Nephron (organoid): ENCODE results near the gene CDH15.
"Not testable (repeated sequence)": the region's sequence is repeated elsewhere in the genome, so short reads cannot be mapped to it uniquely, and the experiment has no call there.

Source experiments
- H3K27ac Mint-ChIP-seq, 3 experiments: 2 replicates each; pipeline ENCODE4 v1.8.0; 2020; ENCODE audit warnings: mixed read lengths in 3 of 3, mild to moderate bottlenecking in 2 of 3, moderate library complexity in 1 of 3
- H3K27me3 Mint-ChIP-seq: 2 replicates; pipeline ENCODE4 v1.8.0; 2021; ENCODE audit warnings: low read depth, mild to moderate bottlenecking, moderate library complexity, mixed read lengths
- H3K36me3 Mint-ChIP-seq: 2 replicates; pipeline ENCODE4 v1.8.0; 2020; ENCODE audit warnings: low read depth, mixed read lengths
- H3K4me1 Mint-ChIP-seq: 2 replicates; pipeline ENCODE4 v1.8.0; 2020; ENCODE audit warnings: mixed read lengths
- H3K4me3 Mint-ChIP-seq, 3 experiments: 2 replicates each; pipeline ENCODE4 v1.8.0; 2020; ENCODE audit warnings: mild to moderate bottlenecking in 3 of 3, mixed read lengths in 3 of 3, moderate library complexity in 2 of 3
- H3K9me3 Mint-ChIP-seq: 2 replicates; pipeline ENCODE4 v1.8.0; 2020; ENCODE audit warnings: mixed read lengths
- TF ChIP-seq, protein P1 (sequence below), 3 experiments: fragments of 200-600 bp; sonication (generic); IDR thresholded peaks; one replicate each; pipeline ENCODE4 v1.5.0; 2021; ENCODE audit warnings: antibody characterized with exemption in 3 of 3; ENCODE audit not compliant: unreplicated experiment in 3 of 3

Gene CDH15

DNA sequence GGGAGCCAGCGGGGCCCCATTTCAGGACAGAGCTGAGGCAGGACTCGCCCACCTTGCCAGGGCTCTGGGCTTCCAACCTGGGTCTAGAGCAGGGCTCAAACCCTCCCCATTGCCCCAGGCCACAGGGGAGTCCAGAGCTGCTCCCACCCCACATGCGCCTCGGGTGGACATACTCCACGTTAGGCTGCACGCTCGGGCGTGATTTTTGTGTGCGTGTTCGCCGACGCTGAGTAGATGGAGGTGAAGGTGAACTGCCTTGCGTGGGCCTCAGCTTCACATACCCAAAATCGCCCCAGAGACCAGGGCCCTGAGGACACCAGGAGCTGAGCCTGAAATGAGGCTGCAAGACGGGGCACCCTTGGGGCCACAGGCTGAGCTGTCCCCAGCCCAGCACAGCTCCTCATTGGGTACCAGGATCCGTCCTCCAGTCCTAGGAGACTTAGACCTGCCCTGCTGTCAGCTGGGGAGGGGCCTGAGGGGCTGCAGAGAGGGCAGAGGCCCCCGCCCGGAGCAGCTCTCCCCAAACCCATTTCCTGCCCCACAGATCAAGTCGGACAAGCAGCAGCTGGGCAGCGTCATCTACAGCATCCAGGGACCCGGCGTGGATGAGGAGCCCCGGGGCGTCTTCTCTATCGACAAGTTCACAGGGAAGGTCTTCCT is 8.2 kb downstream of the CDH15 start:
- Mint-ChIP-seq H3K36me3 (peaks cover 4% of the 10 kb centered on the region), H3K4me3 (no peak overlapping the region), H3K27ac (no peak overlapping the region), H3K4me1 (no peaks in the 10 kb centered on the region), H3K27me3 (peaks cover 15% of the 10 kb centered on the region), H3K9me3 (no peaks in the 10 kb centered on the region)
- TF ChIP-seq, protein P1, sequence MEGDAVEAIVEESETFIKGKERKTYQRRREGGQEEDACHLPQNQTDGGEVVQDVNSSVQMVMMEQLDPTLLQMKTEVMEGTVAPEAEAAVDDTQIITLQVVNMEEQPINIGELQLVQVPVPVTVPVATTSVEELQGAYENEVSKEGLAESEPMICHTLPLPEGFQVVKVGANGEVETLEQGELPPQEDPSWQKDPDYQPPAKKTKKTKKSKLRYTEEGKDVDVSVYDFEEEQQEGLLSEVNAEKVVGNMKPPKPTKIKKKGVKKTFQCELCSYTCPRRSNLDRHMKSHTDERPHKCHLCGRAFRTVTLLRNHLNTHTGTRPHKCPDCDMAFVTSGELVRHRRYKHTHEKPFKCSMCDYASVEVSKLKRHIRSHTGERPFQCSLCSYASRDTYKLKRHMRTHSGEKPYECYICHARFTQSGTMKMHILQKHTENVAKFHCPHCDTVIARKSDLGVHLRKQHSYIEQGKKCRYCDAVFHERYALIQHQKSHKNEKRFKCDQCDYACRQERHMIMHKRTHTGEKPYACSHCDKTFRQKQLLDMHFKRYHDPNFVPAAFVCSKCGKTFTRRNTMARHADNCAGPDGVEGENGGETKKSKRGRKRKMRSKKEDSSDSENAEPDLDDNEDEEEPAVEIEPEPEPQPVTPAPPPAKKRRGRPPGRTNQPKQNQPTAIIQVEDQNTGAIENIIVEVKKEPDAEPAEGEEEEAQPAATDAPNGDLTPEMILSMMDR (IDR thresholded peaks at IDR 0.05; ENCODE audit: unreplicated experiment in 3 of 3): no peak

DNA sequence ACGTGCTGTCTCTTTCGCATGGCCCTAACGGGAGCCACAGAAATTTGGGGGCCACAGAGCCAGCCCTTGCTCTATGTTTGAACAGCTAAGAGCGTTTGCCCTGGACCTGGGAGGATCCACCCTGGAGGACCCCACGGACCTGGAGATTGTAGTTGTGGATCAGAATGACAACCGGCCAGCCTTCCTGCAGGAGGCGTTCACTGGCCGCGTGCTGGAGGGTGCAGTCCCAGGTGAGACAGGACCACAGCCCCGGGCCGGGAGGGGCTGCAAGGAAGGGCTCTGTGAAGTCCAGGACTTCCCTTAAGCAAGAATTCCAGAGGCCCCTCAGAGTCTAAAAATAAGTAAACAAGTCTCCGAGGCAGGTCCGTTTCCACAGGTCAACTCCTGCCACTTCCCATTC is 11.9 kb downstream of the CDH15 start:
- H3K4me1 Mint-ChIP-seq: no peaks in the 10 kb centered on the region
- no peaks in the 10 kb centered on the region for H3K9me3 Mint-ChIP-seq
- H3K27ac Mint-ChIP-seq: no peak overlapping the region
- peaks cover 4% of the 10 kb centered on the region for H3K36me3 Mint-ChIP-seq
- TF ChIP-seq, protein P1 (IDR thresholded peaks at IDR 0.05; ENCODE audit: unreplicated experiment in 3 of 3): no peak
- H3K27me3 Mint-ChIP-seq: peaks cover 25% of the 10 kb centered on the region
- H3K4me3 Mint-ChIP-seq: no peak overlapping the region

DNA sequence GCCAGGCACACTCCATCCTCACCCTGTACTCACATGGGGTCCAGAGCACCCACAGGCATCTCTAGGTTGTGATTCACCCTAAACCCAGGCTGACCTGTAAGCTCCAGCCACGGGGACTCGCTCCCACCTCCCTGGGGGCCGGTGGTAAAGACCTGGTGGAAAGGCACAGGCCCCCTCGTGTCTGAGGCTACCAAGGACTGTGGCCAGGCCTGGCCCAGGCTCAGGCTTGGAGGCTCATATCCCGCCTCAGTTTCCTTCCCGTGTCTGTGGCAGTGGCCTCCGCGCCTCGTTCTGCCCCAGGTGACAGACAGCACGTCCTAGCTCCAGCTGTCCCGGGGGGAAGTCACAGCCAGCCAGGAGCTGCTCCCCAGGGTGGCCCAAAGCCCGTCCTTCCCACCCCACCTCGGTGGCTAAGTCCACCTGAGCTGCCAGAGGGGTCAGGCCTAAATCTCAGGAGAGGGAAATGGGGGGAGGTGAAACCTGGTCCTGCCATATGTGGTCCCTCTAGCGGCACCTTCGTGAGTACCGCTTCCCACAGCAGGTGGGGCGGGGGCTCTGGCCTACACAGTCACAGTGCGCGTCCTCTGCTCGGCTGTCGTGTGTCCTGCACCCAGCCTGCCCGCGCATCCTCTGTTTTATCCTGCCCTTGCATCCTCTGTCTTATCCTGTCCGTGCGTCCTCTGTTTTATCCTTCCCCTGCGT is 12.6 kb downstream of the CDH15 start:
- H3K27ac Mint-ChIP-seq: no peak overlapping the region
- peaks cover 28% of the 10 kb centered on the region for H3K27me3 Mint-ChIP-seq
- TF ChIP-seq, protein P1 (IDR thresholded peaks at IDR 0.05; ENCODE audit: unreplicated experiment in 3 of 3): no peak
- H3K4me1 Mint-ChIP-seq: no peaks in the 10 kb centered on the region
- H3K4me3 Mint-ChIP-seq: no peak overlapping the region
- H3K36me3 Mint-ChIP-seq: peaks cover 8% of the 10 kb centered on the region
- no peaks in the 10 kb centered on the region for H3K9me3 Mint-ChIP-seq

DNA sequence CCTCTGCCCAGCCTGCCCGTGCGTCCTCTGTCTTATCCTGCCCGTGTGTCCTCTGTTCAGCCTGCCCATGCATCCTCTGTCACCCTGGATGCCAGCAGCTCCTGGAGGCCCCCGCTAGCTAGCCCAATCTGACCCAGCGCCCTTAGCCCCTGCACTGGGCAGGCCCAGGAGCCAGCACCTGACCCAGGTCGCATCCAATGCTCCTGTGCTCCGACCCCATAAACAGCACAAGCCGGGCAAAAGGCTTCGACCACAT is 13.1 kb downstream of the CDH15 start:
- Mint-ChIP-seq H3K27me3 (peaks cover 30% of the 10 kb centered on the region), H3K4me1 (no peaks in the 10 kb centered on the region), H3K27ac (no peak overlapping the region), H3K9me3 (no peaks in the 10 kb centered on the region), H3K4me3 (no peak overlapping the region), H3K36me3 (peaks cover 8% of the 10 kb centered on the region)
- TF ChIP-seq, protein P1 (IDR thresholded peaks at IDR 0.05; ENCODE audit: unreplicated experiment in 3 of 3): no peak

DNA sequence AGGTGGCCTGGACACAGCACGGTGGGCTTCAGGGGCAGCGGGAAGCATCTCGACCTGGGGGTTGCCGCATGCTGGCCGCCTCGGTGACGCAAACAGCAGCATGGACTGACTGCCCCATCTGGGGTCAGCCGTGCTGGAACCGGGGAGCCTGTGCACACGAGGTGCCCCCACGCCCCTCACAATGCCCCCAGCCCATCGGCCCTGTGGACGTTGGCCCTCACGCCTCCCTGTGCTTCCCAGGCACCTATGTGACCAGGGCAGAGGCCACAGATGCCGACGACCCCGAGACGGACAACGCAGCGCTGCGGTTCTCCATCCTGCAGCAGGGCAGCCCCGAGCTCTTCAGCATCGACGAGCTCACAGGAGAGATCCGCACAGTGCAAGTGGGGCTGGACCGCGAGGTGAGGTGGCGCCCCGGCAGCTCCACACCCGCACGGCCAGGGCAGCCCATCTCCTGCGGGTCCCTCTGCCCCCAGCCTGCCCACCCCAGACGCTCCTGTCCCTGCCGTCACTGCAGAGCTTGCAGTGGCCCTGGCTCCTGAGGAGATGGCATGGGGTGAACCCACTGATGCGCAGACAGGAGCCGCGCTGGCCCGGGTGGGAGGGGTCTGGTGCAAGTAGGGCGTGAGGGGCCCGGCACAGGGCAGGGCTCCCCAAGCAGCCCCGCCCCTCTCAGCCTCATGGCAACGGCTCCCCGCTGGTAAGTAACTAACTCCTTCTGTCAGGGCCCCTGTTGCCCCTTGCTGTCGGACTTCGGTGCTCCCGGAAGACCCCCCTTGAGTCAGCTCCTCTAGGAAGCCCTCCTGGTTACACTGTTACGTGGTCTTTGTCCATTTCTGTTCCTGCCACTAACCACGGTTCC is 13.6 kb downstream of the CDH15 start:
- TF ChIP-seq, protein P1 (IDR thresholded peaks at IDR 0.05; ENCODE audit: unreplicated experiment in 3 of 3): no peak
- H3K4me1 Mint-ChIP-seq: no peaks in the 10 kb centered on the region
- H3K36me3 Mint-ChIP-seq: peaks cover 8% of the 10 kb centered on the region
- H3K27me3 Mint-ChIP-seq: peaks cover 35% of the 10 kb centered on the region
- no peak overlapping the region for H3K4me3 Mint-ChIP-seq
- no peak overlapping the region for H3K27ac Mint-ChIP-seq
- H3K9me3 Mint-ChIP-seq: no peaks in the 10 kb centered on the region

DNA sequence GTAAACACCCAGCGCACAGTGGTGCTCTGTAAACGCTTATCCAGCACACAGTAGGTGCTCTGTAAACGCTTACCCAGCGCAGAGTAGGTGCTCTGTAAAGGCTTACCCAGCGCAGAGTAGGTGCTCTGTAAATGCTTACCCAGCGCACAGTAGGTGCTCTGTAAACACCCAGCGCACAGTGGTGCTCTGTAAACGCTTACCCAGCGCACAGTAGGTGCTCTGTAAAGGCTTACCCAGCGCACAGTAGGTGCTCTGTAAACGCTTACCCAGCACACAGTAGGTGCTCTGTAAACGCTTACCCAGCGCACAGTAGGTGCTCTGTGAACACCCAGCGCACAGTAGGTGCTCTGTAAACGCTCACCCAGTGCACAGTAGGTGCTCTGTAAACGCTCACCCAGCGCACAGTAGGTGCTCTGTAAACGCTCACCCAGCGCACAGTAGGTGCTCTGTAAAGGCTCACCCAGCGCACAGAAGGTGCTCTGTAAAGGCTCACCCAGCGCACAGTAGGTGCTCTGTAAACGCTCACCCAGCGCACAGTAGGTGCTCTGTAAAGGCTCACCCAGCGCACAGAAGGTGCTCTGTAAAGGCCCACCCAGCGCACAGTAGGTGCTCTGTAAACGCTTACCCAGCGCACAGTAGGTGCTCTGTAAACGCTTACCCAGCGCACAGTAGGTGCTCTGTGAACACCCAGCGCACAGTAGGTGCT is 14.5 kb downstream of the CDH15 start:
- H3K9me3 Mint-ChIP-seq, H3K27ac Mint-ChIP-seq, H3K4me1 Mint-ChIP-seq, H3K4me3 Mint-ChIP-seq, H3K36me3 Mint-ChIP-seq: not testable (repeated sequence)
- peaks cover 33% of the 10 kb centered on the region for H3K27me3 Mint-ChIP-seq

DNA sequence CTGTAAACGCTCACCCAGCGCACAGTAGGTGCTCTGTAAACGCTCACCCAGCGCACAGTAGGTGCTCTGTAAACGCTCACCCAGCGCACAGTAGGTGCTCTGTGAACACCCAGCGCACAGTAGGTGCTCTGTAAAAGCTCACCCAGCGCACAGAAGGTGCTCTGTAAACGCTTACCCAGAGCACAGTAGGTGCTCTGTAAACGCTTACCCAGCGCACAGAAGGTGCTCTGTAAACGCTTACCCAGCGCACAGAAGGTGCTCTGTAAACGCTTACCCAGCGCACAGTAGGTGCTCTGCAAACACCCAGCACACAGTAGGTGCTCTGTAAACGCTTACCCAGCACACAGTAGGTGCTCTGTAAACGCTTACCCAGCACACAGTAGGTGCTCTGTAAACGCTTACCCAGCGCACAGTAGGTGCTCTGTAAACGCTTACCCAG is 15.1 kb downstream of the CDH15 start:
- not testable (repeated sequence) for H3K27ac Mint-ChIP-seq, H3K4me1 Mint-ChIP-seq, H3K4me3 Mint-ChIP-seq, H3K36me3 Mint-ChIP-seq, H3K9me3 Mint-ChIP-seq
- peaks cover 36% of the 10 kb centered on the region for H3K27me3 Mint-ChIP-seq
